Left lung (tissue), 10 donors: ENCODE measurements around the gene GBP3. TPM values are rescaled to one million over a fixed set of nuclear protein-coding genes. Genes with fewer than 3 reads are reported as not detected.

Experiments
- ATAC-seq: fragments of 200-7000 bp; cut with Tn5 transposase; one replicate; pipeline ENCODE4 v1.9.1; 2020; ENCODE audit warnings: moderate library complexity
- DNase-seq, 4 donors: peaks; one replicate each; pipeline ENCODE4 v3.0.0-alpha.2; 2013 to 2020
- H3K27ac ChIP-seq, 2 donors: fragments of 200-600 bp; sonication (generic) in 1 of 2; one replicate each; pipeline versions ENCODE4 v1.5.0 to v1.8.0; 2020 to 2021
- H3K27me3 ChIP-seq, 2 donors: fragments of 200-600 bp; sonication (generic) in 1 of 2; one replicate each; pipeline versions ENCODE4 v1.5.0 to v1.8.0; 2020 to 2021
- H3K36me3 ChIP-seq, 2 donors: fragments of 200-600 bp; sonication (generic) in 1 of 2; one replicate each; pipeline versions ENCODE4 v1.5.0 to v1.8.0; 2020 to 2021
- H3K4me1 ChIP-seq, 2 donors: fragments of 200-600 bp; one replicate each; pipeline ENCODE4 v1.8.0; 2021
- H3K4me3 ChIP-seq, 2 donors: fragments of 200-600 bp; sonication (generic) in 1 of 2; one replicate each; pipeline versions ENCODE4 v1.5.0 to v1.8.0; 2020 to 2021; ENCODE audit warnings: mild to moderate bottlenecking in 1 of 2
- H3K9me3 ChIP-seq, 2 donors: fragments of 200-600 bp; sonication (generic) in 1 of 2; one replicate each; pipeline versions ENCODE4 v1.5.0 to v1.8.0; 2020 to 2021
- CTCF ChIP-seq, 2 donors: fragments of 200-600 bp; sonication (generic) in 1 of 2; IDR thresholded peaks; one replicate each; pipeline versions ENCODE4 v1.5.0 to v1.8.0; 2021; ENCODE audit warnings: antibody characterized with exemption in 2 of 2
- intact Hi-C, 2 donors: fragments of 100-400 bp; cut with DNase I; formaldehyde crosslinking; loops; one replicate each; pipeline versions ENCODE4 v1.11.2 to v1.14.2; 2022
- polyA plus RNA-seq, 6 donors: library from polyadenylated mRNA; unstranded; fragments of 120-200 nt; gene quantifications; one replicate each; pipeline ENCODE4 v1.2.1, GENCODE V29; 2013; ENCODE audit not compliant: insufficient read length in 6 of 6
- total RNA-seq, 2 donors: library from RNA; stranded (reverse); fragmentation: NEBNext Ultra II Directional; extraction: Animal tissue kit (Norgen Biotek cat#: 25700); gene quantifications; one replicate each; pipeline ENCODE4 v1.2.1, GENCODE V29; 2021
- donor health status: DM: no; HTN: yes; CAD: no.
- donor health status: DM: no; HTN: no; CAD: no.

The GBP3 gene
- total and polyA plus RNA-seq, 8 donors, result 8.5 to 32.6 (median 14.3) TPM

GRCh38 chr1:88961081-88961480 lies 61.6 kb downstream of the GBP3 start:
- DNase-seq, result no peak
- TF ChIP-seq CTCF (IDR thresholded peaks at IDR 0.05), result no peak
- Histone ChIP-seq H3K4me3 (no peak overlapping the region), H3K27ac (no peak overlapping the region), H3K36me3 (peaks cover 0 to 76% of the 10 kb centered on the region in 2 donors), H3K9me3 (no peaks in the 10 kb centered on the region), H3K27me3 (no peaks in the 10 kb centered on the region), H3K4me1 (no peaks in the 10 kb centered on the region)
- intact Hi-C loops, result no loop called here
- ATAC-seq, result no peak

Other genes with a start within 250 kb of the GBP3 start
- 10 to 100 TPM; 21.6 to 22.9 TPM for gene GTF2B, start 131.3 kb downstream of the GBP3 start, total RNA-seq
- 10 to 100 TPM; 40.7 to 44.5 (median 43.2) TPM for gene GTF2B, start 131.3 kb downstream of the GBP3 start, polyA plus RNA-seq
- 10 to 100 TPM; 16.4 to 20.5 TPM for gene KYAT3, start 30.2 kb downstream of the GBP3 start, total RNA-seq
- 10 to 100 TPM; 25.2 to 50.8 (median 34.5) TPM for gene KYAT3, start 30.2 kb downstream of the GBP3 start, polyA plus RNA-seq
- 10 to 100 TPM; 15.3 to 16.3 TPM for gene RBMXL1, start 30.2 kb downstream of the GBP3 start, total RNA-seq
- 10 to 100 TPM; 16.2 to 23.1 (median 21.5) TPM for gene RBMXL1, start 30.2 kb downstream of the GBP3 start, polyA plus RNA-seq
- gene GBP1, start 42.3 kb upstream of the GBP3 start, total RNA-seq, result 10 to 100 TPM; 51.3 to 64.3 TPM
- gene GBP1, start 42.3 kb upstream of the GBP3 start, polyA plus RNA-seq, result 10 to 100 TPM; 38.7 to 55.3 (median 44.1) TPM
- gene GBP2, start 103.2 kb upstream of the GBP3 start, total RNA-seq, result 10 to 100 TPM; 36.3 to 67.2 TPM
- 1 to 10 TPM; 2.8 to 7.1 (median 4.1) TPM for gene GBP2, start 103.2 kb upstream of the GBP3 start, polyA plus RNA-seq
- under 1 TPM in 1 of 2 donors, not detected in 1; 0.09 TPM for gene GBP7, start 153.1 kb upstream of the GBP3 start, total RNA-seq
- under 1 TPM; 0.09 to 0.39 (median 0.19) TPM for gene GBP7, start 153.1 kb upstream of the GBP3 start, polyA plus RNA-seq
- gene GBP4, start 176.1 kb upstream of the GBP3 start, total RNA-seq, result 10 to 100 TPM; 13.4 to 30.3 TPM
- gene GBP4, start 176.1 kb upstream of the GBP3 start, polyA plus RNA-seq, result 10 to 100 TPM; 12.9 to 25.1 (median 19.5) TPM
- 10 to 100 TPM in 1 of 2 donors, 1 to 10 TPM in 1; 3.0 to 17.4 TPM for gene GBP5, start 250.0 kb upstream of the GBP3 start, total RNA-seq
- gene GBP5, start 250.0 kb upstream of the GBP3 start, polyA plus RNA-seq, result 1 to 10 TPM in 5 of 6 donors, under 1 TPM in 1; 0.55 to 1.8 (median 1.3) TPM